HG03095 (cell line): ENCODE results near the gene PAWR.
"Not testable (repeated sequence)": the region's sequence is repeated elsewhere in the genome, so short reads cannot be mapped to it uniquely, and the experiment has no call there.

ENCODE experiments used
- ATAC-seq: cut with Tn5 transposase; IDR thresholded peaks from one replicate; pipeline ENCODE4 v1.9.1; 2021; ENCODE audit warnings: moderate library complexity; ENCODE audit not compliant: unreplicated experiment

The PAWR gene

GRCh38 chr12:79553863-79554574 is 136.7 kb downstream of the PAWR start:
- ATAC-seq: no peak

- no peak for ATAC-seq
Measured at GRCh38 chr12:79552192-79552591, 138.6 kb downstream of the PAWR start.

DNA sequence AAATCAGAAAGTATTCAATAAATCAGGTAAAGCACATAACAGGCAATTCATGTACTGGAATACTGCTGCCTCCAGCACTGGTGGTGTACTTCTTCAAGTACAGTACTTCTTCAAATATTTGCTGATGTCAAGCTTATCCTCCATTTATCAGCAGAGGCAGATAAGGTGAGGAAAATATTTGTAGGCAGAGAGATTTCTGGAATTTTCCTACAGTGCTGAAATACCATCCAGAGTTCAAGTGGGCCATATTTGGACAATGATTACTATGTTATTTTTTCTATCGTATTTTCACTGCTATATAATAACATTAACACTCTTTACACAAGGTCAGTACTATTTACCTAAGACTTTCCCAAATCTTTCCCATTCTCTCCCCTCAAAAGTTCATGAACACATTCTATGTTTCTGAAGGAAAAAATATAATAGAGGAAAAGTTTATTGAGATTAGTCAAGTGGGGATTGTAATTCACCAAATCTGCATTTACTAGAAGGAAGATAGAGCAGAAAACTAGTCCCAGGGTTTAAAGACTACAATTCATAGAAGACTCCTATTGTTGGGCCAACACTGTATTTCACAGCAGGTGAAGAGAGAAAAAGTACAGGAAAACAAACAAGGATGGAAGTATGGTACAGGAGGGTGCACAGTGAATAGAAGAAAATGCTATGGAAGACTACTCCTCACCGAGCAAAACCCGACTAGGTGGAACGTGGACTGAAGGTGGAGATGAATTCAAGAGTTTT is 141.1 kb downstream of the PAWR start:
- ATAC-seq: no peak

DNA sequence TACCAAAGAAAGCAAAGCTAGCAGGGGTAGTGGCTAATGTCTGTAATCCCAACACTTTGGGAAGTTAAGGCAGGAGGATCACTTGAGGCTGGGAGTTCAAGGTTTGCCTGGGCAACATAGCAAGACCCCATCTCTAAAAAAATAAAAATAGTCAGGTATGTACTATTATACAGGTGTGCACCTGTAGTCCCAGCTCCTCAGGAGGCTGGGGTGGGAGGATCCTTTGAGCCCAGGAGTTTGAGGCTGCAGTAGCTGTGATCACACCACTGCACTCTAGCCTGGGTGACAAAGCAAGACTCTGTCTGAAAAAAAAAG is 142.2 kb downstream of the PAWR start:
- ATAC-seq: no peak

- ATAC-seq: peak; percentile 75
Measured at GRCh38 chr12:79547735-79548609, 142.8 kb downstream of the PAWR start.

DNA sequence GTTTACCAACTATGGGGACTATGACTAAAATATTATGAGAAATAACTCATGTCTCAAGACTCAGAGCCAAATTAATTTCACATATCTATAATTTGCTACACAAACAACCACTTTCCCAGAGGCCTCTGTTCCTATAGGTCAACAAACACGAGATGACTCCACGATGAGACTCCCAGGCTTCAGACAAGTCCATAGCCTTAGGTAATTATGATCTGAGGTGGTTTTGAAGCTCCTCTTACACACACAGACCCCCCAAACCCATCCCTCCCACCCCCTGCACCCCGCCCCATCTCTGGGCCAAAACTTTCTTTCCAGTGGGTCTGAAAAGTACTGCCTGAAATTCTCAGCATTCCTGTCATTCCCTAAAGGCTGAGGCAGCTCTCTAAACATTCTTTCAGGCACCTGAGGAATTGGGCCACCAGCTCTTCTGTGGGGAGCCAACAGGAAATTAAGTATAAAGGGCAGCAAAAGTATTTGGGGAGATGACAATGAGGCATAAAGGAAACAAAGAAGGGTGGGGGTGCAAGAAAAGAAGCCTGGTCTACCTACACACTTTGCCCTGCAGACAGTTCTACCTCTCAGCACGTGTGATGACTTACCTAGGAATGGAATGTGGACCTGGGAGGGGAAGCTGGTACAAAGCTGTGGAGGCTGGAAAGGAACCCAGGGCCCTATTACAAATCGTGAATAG is 143.6 kb downstream of the PAWR start:
- ATAC-seq: no peak

DNA sequence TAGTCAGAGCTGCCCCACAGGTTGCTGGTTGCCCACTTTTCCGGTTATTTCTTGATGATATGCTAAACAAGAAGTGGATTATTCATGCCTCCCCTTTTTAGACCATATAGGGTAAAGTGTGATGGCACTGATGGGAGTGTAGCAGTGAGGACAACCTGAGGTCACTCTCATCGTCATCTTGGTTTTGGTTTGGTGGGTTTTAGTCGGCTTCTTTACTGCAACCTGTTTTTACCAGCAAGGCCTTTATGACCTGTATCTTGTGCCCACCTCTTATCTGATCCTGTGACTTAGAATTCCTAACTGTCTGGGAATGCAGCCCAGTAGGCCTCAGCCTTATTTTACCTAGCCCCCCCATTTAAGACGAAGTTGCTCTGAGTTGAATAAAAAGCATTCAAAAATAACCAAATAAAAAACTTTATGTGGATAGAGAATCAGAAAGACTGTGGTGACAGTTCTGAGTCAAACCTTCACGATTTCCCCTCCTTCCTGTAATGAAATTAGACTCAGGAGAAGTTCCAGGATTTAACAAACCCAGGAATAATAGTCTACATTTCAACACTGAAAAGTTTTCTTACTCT is 144.2 kb downstream of the PAWR start:
- no peak for ATAC-seq

GRCh38 chr12:79544439-79544838 is 146.3 kb downstream of the PAWR start:
- ATAC-seq: not testable (repeated sequence)

DNA sequence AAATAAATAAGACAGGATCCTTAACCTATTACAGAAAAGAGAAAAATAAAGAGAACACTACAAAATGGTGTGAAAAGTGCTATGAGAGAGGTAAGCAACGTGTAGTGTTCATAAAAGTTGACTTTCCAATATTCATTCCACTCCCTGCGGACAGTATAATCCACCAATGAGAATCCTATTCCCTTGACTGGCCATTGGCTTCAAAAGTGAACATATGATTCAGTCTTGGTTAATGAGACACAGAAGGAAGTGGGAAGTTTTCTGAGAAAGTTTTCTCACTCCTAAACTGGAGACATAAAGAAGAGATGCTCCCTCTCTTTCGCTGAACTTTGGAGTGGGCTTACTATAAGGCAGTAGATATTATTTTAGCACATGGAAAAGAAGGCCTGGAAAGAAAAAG is 153.1 kb downstream of the PAWR start:
- ATAC-seq: no peak

GRCh38 chr12:79535751-79536150 is 155.0 kb downstream of the PAWR start:
- no peak for ATAC-seq
